NCI-H2029 treated with DMSO at 0.1 percent for 48 hours (cell line): Measurements from ENCODE around the gene WWTR1.

Experiments used
- DNase-seq: peaks from one replicate; lab custom pipeline; 2025; lab: John Stamatoyannopoulos, UW

The WWTR1 gene

DNA sequence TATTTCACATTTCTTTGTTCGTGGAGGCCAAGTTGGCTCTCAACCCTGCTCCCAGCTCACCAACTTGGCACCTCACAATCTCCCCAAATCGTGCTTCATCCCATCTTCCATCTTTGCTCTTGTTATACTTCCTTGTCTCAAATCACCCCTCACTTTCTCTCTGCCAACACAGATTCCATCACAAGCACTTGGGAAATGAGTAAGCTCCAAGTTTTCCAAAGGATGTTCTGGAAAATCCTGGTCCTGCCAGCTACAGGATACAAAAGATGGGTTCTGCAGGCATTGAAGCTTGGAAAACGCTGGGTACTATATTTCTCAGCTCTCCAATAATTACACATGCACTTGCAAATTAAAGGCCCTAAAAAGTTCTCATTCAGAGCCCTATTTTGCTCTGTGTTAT is 187.4 kb downstream of the WWTR1 start:
- DNase-seq = no peak

DNA sequence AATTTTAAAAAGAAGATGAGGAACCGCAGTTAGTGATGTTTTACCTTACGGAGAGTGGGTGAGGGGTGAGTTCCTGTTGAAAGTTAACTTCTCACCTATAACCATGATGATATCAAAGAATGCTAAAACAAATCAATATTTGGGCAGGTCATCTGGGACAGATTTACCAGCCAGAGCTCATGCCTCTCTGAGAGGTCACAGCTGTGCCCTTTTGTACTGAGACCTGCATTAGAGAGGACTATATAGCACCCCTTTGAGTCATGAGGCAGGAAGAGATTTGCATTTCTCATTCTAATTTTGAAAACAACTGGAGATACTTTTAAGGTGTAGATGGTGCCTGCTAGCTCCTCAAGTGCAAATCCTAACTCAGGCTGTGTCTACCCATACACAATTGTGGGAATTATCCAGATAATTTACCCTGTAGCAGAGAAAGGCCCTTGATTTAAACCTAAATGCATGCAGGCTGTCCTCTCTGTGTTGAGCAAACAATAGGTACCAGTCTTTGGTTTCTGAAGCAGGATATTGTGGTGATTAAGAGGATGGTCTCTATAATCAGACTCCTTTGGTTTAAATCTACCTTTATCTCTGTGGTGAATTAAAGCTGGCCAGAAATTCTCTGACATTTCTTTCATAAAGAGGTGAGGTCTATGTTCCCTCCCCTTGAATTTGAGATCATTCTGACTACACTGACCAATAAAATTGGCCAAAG is 189.2 kb downstream of the WWTR1 start:
- DNase-seq = no peak
